OCI-LY7 (cell line): ENCODE measurements around the gene BASP1.

Experiments used
- CTCF ChIP-seq: fragments of 200-600 bp; sonication (generic); conservative IDR thresholded peaks from 2 replicates; pipeline ENCODE4 v1.5.1; 2014; ENCODE audit warnings: mild to moderate bottlenecking, antibody characterized with exemption, low read length, moderate library complexity, mixed read lengths
- EZH2phosphoT487 ChIP-seq: fragments of 200-600 bp; sonication (generic); IDR thresholded peaks from 2 replicates; pipeline ENCODE4 v1.6.1; 2018; ENCODE audit warnings: low read depth, borderline replicate concordance, mild to moderate bottlenecking, mixed run types, antibody characterized with exemption, low read length, moderate library complexity, mixed read lengths

GRCh38 chr5:17174965-17175364 is 42.5 kb upstream of the BASP1 start:
- TF ChIP-seq EZH2phosphoT487: no peak
- no peak for TF ChIP-seq CTCF
